NCI-H2029 treated with DMSO at 0.1 percent for 48 hours (cell line): ENCODE data around the gene ABCG1.
A peak's percentile ranks its signal among the peaks of the same experiment; 100 is the strongest.

ENCODE experiments used
- DNase-seq: peaks from one replicate; lab custom pipeline; 2025; lab: John Stamatoyannopoulos, UW

ABCG1 gene

GRCh38 chr21:42214081-42214750 is 4.7 kb upstream of the ABCG1 start:
- no peak for DNase-seq

- no peak for DNase-seq
Observed at GRCh38 chr21:42214921-42215320, 4.0 kb upstream of the ABCG1 start.

DNA sequence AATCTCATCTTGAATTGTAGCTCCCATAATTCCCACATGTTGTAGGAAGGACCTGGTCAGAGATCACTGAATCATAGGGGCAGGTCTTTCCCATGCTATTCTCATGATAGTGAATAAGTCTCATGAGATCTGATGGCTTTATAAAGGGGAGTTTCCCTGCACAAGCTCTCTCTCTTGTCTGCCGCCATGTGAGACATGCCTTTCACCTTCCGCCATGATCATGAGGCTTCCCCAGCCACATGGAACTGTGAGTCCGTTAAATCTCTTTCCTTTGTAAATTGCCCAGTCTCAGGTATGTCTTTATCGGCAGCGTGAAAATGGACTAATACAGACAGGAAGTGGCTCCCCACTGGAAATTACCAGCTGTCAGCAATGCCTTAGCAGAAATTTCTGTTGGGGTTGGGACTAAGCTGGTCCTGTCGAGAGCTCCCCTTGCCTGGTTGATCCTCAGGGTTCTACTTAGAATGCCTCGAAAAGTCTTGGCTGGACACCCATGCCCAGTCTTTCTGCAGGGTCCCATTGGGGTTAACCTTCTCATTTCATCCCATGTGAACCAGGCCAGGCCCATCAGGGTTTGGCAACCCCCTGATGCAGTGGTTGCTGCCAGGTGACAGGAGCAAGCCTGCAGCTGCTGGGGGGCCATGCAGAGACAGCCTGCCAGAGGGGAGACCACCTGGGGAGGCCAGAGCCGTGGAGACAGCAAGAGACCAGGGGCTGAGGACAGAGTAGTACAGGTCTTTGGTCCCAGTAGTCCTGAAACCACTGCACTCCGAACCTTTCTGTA is 2.8 kb upstream of the ABCG1 start:
- DNase-seq: no peak

DNA sequence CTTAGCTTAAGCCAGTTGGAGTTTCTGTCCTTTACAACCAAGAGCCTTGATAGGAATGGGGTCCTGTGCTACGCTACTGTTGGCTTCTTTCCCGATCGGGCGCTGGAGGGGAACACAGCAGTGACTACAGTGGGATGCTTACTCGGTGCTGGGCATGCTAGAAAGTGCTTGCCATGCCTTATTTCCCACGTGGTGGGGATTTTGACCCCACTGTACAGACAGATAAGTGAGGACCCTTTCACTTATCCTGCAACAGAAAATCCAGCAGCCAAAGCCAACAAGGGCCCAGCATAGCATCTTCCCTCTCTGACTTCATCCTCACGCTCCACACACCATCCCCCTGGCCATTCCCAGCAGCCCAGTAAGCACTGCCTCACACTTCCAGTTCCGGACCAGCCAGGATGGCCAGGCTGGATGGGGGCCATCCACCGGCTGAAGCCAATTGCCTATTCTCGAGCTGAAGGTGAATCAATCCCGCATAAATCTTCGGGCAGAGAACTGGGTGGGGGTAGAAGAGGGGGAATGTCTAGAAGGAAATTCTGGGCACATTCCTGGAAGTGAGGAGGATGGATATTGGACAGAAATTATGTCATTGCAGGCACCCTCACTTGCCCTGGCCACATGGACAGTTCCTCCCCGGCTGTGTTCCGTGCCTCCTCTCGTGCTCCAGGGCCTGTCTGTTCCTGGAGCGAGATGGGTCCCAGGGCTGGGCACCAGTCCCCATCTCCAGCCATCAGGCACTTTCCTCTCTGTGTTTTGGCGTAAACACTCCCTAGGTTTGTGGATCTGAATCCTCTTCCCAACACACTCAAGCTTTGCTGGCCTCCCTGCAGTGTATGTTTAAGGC is 2.0 kb upstream of the ABCG1 start:
- DNase-seq: no peak

DNA sequence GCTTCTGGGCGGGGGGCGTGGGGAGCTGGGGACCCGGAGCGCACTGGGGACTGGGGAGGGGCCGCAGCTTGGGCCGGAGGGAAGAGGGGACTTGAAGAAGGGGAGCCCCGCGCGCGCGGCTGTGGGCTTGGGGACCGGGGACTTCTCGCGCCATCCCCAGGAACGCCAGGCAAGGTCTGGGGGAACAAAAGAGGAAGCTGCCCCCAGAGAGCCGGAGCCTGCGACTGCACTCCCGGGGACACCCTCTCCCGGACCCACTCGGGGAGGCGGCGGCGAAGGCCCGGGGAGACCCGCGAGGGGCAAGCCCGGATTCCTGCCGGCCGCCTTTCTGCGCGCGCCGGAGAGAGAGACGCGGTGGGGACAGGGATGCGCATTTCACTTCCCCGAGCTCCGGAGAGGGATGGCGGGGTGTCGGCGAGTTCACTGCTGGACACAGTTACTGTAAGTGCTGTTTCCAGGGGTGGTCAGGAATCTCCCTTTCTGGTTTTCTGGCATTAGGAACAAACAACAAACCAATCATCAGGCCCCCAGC is 732 bp downstream of the ABCG1 start:
- no peak for DNase-seq

- peak; percentile 65 for DNase-seq
Observed at GRCh38 chr21:42220138-42220701, 1.3 kb downstream of the ABCG1 start.

DNA sequence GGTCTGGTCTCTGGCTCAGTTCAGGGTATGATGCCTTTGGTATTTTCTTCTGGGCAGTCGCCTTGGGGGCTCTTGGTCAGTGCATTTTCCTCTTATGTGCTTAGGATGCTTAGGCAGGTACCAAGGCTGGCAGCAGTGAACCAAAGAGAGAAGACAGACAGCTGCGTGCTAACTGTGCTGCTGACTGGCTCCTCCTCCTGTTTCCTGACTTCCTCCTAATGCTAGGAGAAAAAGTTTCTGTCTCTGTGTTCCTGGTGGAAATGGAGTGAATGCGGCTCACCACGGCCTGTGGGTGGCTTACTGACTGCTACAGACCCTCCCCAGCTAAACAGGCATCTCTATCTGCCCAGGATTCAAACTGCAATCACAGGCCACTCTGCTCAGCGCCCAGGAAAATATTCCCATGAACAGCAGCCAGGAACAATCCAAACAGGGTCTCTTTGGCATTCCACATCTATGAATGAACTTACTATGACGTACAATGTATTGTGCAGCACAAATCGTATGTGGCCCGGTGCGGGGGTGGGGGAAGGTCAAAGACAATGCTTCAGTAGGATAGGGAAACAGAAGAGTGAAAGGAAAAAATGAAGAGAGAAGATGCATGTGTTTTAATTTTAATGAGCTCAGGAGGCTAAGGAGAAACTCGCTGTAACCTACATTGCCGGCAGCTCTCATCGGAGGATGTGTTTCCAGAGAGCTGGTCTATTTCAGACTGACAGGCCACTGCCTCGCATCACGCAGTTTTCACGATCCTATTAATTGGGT is 2.8 kb downstream of the ABCG1 start:
- no peak for DNase-seq

DNA sequence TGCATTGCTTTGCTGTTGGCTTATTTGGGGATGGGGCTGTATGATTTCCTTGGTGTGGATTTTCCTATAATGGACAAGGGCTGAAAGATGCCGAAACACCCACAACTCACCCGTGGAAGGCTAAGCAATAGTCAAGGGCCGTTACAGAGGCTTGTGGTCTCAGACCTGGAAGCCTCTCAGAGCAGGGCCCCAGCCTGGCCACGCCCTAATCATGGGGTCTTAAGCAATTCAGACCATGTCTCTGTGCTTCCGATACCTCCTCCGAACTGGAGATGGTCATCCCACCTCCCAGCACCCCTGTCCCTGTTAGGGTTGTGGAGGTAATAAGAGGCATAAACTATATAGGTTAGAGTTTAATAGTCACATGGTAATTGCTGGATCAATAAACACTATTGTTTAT is 3.4 kb downstream of the ABCG1 start:
- no peak for DNase-seq

GRCh38 chr21:42222821-42223390 is 4.0 kb downstream of the ABCG1 start:
- DNase-seq: no peak

DNA sequence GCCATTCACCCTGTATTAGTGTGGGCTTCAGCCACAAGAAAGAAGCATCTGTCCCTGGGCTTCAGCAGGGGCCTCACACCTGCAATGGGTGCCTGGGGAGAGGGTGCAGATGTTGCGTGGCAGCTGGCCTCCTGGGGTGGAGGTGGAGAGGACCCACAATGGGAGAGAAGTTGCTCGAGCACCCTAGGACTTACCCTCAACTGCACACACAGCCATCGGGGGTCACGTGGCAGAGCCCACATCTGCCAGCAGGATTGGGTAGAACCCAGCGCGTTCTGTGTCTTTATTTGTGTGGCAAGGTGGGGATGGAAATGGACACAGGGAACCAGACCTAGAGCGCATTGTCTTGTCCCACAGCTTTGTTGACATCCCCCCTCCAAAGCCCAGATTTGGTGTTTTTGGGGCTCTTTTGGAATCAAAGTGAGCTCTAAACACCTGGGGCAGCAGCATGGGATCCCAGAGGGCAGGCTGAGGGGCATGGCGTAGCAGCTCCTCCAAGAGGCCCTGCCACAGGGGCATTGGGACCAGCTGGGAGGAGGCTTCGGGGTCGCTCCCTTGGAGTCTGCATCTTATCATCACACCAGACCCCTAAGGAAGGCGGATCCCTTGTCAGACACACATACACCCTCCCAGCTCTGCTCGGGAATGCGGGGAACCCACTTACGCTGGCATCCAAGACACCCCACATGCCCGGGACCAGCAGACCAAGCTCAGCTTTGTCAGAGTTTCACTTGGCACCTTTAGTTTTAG is 5.1 kb downstream of the ABCG1 start:
- no peak for DNase-seq

GRCh38 chr21:42225042-42225441 is 6.1 kb downstream of the ABCG1 start:
- DNase-seq: no peak

DNA sequence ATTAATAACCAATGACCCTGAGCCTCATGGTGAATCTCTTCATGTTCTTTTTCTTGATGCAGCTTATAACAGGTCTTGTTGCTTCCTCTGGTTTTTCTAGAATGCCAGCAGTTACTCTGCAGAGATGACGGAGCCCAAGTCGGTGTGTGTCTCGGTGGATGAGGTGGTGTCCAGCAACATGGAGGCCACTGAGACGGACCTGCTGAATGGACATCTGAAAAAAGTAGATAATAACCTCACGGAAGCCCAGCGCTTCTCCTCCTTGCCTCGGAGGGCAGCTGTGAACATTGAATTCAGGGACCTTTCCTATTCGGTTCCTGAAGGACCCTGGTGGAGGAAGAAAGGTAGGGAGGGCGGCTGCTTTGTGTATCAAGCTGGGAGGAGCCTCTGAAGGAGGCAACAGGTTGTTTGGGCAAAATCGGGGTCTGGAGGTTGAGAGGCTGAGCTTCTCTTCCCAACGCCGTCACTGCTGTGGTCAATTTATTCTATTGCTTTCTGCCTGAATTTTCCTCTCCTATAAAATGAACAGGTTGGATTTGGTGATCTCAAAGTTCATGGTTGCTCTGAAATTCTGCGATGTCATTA is 6.7 kb downstream of the ABCG1 start:
- no peak for DNase-seq

DNA sequence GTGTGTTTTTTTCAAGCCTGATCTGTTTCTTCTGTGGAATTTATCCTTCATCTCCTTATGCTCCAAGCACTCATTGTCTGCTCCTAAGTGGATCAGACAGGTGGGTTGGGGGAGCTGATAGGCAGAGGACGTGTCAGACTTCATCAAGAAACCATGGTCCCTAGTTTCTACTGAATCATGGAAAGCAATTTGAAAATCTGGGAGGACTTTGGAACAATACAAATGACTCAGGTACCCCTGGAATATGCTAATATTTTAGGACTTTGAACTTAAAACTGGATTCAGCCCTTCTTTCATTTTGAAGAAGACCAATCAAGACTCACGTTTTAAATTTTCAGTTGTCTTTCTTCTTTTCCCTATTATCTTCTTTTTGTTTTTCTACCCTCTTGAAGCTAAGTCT is 7.7 kb downstream of the ABCG1 start:
- DNase-seq: no peak

GRCh38 chr21:42227909-42228708 is 9.2 kb downstream of the ABCG1 start:
- peak; percentile 54 for DNase-seq

GRCh38 chr21:42228709-42229220 is 9.8 kb downstream of the ABCG1 start:
- no peak for DNase-seq

DNA sequence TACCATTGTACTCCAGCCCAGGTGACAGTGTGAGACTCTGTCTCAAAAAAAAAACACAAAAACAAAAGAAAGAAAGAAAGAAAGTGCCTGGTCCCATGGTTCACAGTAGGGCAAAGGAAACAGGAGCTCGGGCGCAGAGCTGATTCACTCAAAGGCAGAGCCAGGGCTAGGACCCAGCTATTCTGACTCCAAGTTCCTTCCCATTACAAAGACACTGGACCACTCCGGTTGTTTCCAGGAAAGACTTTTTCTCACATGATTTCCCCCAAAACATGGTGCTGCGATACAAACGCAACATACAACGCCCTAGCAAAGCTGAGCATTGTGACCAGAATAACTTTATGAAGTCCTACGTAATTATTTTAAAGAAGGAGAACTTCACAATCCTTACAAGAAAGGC is 10.7 kb downstream of the ABCG1 start:
- no peak for DNase-seq

GRCh38 chr21:42230178-42230577 is 11.2 kb downstream of the ABCG1 start:
- no peak for DNase-seq

DNA sequence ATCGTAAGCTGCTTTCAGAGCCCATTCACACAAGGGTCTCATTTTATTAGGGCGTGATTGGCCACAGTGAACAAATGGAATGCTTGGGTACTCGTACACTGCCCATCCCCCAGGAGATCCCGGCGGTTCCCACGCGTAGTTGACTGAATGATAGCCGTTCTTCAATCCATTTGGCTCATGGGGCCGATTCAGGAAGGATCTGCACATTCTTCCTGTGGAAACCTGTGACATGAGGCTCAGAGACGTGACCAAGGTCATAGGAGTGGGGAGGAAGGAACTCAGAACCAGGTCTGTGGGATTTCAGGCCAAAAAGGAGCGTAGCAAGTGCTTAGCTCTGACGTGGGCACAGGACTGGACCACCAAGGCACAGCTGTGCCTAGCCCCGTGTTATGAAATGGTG is 11.7 kb downstream of the ABCG1 start:
- no peak for DNase-seq

- DNase-seq: no peak
Observed at GRCh38 chr21:42231756-42232155, 12.8 kb downstream of the ABCG1 start.
